Measurements from ENCODE around the gene GFOD1. TPM values are rescaled to one million over a fixed set of nuclear protein-coding genes. Genes with fewer than 3 reads are reported as not detected.

The GFOD1 gene
- total and polyA plus RNA-seq, 8 donors: 0.76 to 29.4 (median 11.4) TPM

DNA sequence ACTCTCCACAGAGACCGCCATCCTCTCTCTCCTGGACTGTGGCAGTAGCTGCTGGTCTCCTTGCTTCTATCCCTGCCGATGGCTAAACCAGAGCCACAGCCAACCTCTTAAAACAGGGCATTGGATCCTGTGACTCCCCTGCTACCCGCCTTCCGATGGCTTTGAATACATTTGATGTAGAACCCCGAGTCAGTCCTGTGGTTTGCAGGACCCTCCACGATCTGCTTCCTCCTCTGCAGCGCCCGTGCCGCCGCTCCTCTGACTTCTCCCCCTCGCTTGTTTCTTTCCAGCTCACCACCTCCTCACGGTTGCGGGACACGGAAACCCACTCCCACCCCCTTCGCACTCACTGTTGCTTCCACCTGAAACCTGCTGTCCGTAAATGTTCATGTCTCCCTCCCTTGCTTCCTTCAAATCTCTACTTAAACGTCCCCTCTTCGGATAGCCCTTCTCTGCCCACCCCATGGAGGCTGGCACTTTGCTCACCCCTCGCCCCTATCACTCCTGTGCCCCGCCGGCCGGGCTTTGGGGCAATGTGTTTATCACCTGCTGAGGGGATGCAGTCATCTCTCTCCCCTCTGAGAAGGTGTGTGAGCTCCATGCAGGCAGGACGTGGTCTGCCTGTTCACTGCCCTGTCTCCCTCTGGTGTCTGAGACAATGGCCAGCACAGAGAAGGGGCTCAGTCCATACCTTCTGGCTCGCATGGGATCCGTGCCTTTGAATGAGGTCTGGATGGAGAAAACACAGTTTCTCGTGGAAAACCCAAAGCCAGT lies 67.8 kb downstream of the GFOD1 start:
- Histone ChIP-seq H3K27ac (peak overlapping the region in 4 of 5 donors; percentile 30 to 87 (median 76)), H3K36me3 (no peaks in the 10 kb centered on the region), H3K27me3 (no peaks in the 10 kb centered on the region), H3K9me3 (no peaks in the 10 kb centered on the region), H3K4me1 (peaks cover 10 to 86% (median 54%) of the 10 kb centered on the region in 4 donors), H3K4me3 (no peak overlapping the region)
- DNase-seq: no peak
- TF ChIP-seq POLR2A (IDR thresholded peaks at IDR 0.05) (no peak), POLR2AphosphoS5 (IDR thresholded peaks at IDR 0.05) (no peak), EP300 (IDR thresholded peaks at IDR 0.05) (no peak)
- TF ChIP-seq, protein P1, sequence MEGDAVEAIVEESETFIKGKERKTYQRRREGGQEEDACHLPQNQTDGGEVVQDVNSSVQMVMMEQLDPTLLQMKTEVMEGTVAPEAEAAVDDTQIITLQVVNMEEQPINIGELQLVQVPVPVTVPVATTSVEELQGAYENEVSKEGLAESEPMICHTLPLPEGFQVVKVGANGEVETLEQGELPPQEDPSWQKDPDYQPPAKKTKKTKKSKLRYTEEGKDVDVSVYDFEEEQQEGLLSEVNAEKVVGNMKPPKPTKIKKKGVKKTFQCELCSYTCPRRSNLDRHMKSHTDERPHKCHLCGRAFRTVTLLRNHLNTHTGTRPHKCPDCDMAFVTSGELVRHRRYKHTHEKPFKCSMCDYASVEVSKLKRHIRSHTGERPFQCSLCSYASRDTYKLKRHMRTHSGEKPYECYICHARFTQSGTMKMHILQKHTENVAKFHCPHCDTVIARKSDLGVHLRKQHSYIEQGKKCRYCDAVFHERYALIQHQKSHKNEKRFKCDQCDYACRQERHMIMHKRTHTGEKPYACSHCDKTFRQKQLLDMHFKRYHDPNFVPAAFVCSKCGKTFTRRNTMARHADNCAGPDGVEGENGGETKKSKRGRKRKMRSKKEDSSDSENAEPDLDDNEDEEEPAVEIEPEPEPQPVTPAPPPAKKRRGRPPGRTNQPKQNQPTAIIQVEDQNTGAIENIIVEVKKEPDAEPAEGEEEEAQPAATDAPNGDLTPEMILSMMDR (IDR thresholded peaks at IDR 0.05): no peak
- intact Hi-C loops (cut with DNase I; ENCODE audit: low total_unique reads): no loop called here
- WGBS, 5 donors: 77 to 88% (median 86%) methylated on average over 26 of the region's 26 CpGs

DNA sequence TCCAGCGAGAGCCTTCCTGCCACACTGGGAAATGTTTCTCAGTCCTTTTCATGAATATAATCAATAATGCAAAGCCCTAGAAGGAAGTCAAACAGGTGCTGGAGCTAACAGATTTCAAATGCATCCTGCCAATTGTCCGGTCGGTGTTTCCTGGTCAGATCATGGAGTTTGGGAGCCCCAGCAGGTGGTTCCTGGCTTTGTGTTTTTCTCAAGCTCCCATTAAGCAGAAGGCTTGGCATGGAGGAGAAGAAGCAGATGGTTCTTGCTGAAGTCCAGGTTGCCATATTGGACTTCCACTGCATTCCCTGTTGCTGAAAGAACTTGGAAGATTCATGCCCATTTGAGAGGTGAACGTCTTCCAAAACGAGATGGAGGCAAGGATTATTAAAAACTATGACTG lies 68.6 kb downstream of the GFOD1 start:
- Histone ChIP-seq H3K27ac (peak overlapping the region in 4 of 5 donors; percentile 5 to 87 (median 52)), H3K9me3 (no peaks in the 10 kb centered on the region), H3K36me3 (no peaks in the 10 kb centered on the region), H3K27me3 (no peaks in the 10 kb centered on the region), H3K4me3 (no peak overlapping the region), H3K4me1 (peaks cover 10 to 87% (median 61%) of the 10 kb centered on the region in 4 donors)
- WGBS, 5 donors: 64 to 74% (median 66%) methylated on average over 5 of the region's 5 CpGs
- TF ChIP-seq POLR2AphosphoS5 (IDR thresholded peaks at IDR 0.05) (no peak), POLR2A (IDR thresholded peaks at IDR 0.05) (no peak), EP300 (IDR thresholded peaks at IDR 0.05) (no peak)
- TF ChIP-seq, protein P1 (IDR thresholded peaks at IDR 0.05): no peak
- intact Hi-C loops (cut with DNase I; ENCODE audit: low total_unique reads): no loop called here
- no peak for DNase-seq

DNA sequence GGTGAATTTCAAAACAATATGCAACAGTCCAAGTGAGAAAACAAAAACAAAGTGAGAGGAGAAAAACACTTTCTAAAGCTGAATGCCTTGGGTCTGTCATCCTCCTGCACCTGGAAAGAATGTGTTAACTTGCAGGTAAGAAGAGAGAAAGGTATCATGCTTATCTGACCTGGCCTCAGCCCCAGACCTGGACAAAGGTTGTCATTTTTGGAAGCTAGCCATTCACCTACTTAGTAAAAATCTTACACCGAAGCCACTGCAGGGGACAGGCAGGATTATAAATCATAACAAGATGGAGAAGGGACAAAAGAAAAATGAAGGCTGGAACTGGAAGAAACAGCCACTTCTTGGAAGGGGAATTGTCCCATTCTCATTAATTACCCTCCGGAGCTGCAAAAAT lies 69.4 kb downstream of the GFOD1 start:
- Histone ChIP-seq H3K9me3 (no peaks in the 10 kb centered on the region), H3K36me3 (no peaks in the 10 kb centered on the region), H3K27me3 (no peaks in the 10 kb centered on the region), H3K4me3 (no peak overlapping the region), H3K4me1 (peaks cover 14 to 87% (median 65%) of the 10 kb centered on the region in 4 donors), H3K27ac (peak overlapping the region in 2 of 5 donors; percentile 9 to 87)
- WGBS, 5 donors: 50 to 65% (median 52%) methylated on average over 2 of the region's 2 CpGs
- TF ChIP-seq POLR2A (IDR thresholded peaks at IDR 0.05) (no peak), EP300 (IDR thresholded peaks at IDR 0.05) (no peak), POLR2AphosphoS5 (IDR thresholded peaks at IDR 0.05) (no peak)
- TF ChIP-seq, protein P1 (IDR thresholded peaks at IDR 0.05): no peak
- intact Hi-C loops (cut with DNase I; ENCODE audit: low total_unique reads): no loop called here
- DNase-seq: no peak

DNA sequence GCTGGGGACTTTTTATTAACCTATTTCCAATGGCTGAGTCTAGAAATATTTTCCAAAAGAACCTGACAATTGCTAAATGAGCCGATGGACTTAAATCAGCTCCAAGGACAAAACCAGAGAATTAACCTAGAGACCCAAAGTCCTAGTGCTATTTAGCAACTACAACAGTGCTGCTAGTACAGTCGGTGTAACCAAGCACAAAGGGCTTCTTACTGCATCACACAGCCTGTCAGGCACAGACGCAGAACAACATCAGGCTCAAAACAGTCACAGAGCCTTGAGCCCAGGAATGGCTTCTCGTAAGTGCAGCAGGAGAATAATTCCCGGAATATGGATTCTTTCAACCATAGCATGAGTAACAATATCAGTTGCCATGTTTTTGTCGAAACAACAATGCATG lies 70.0 kb downstream of the GFOD1 start:
- TF ChIP-seq POLR2A (IDR thresholded peaks at IDR 0.05) (no peak), POLR2AphosphoS5 (IDR thresholded peaks at IDR 0.05) (peak in 1 of 3 donors; percentile 20), EP300 (IDR thresholded peaks at IDR 0.05) (peak; percentile 77)
- TF ChIP-seq, protein P1 (IDR thresholded peaks at IDR 0.05): no peak
- Histone ChIP-seq H3K27ac (peak overlapping the region in 2 of 5 donors; percentile 9 to 87), H3K36me3 (no peaks in the 10 kb centered on the region), H3K27me3 (no peaks in the 10 kb centered on the region), H3K4me1 (peaks cover 14 to 87% (median 64%) of the 10 kb centered on the region in 4 donors), H3K4me3 (no peak overlapping the region), H3K9me3 (no peaks in the 10 kb centered on the region)
- 75 to 93% (median 78%) methylated on average over 6 of the region's 6 CpGs for WGBS, 5 donors
- intact Hi-C loops (cut with DNase I; ENCODE audit: low total_unique reads): no loop called here
- DNase-seq: no peak

All from stomach (tissue), 9 donors.